ENCODE measurements around the gene PAPSS2. TPM values are rescaled to one million over a fixed set of nuclear protein-coding genes. Genes with fewer than 3 reads are reported as not detected.
A peak's percentile ranks its signal among the peaks of the same experiment; 100 is the strongest.
"Not testable (repeated sequence)": the region's sequence is repeated elsewhere in the genome, so short reads cannot be mapped to it uniquely, and the experiment has no call there.

Gene PAPSS2
- total RNA-seq: 0.07 TPM in 1 of 2 replicates, not detected in the other

DNA sequence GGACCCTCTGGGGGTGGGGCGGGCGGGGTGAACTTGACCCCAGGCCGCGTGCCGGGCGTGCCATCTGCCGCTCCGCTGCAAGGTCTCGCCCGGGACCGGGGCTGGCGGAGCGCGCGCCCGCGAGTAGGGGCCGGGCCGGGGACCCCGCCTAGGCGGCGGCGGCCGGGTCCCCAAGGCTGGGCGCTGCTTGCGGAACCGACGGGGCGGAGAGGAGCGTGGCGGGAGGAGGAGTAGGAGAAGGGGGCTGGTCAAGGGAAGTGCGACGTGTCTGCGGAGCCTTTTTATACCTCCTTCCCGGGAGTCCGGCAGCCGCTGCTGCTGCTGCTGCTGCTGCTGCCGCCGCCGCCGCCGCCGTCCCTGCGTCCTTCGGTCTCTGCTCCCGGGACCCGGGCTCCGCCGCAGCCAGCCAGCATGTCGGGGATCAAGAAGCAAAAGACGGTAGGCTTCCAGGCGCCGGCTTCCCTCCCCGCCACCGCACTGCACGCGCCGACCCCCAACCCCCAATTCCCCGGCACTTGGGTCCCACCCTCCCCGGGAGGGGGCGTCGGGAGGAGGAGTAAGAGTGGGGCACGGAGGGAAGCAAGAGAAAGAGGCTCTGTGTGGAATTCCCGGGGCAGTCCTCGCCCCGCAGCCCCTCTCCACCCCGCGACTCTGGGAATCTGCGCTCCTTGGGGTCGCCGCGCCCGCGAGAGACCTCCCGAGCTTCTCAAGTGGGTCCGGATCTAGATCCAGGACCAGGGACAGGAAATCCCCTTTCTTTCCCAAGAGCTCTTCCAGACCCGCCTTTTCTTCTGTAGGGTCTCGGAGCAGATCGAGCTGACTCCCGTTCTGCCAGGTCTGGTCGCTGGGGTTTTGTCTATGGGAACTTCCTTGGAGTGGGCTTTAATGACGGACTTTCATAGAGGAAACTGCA, at the start of gene PAPSS2:
TSS of gene PAPSS2 (plus strand) at position 308 of the 913 bp plus-strand sequence. CDS start at position 412, 104 bp downstream.
- intact Hi-C loops (cut with micrococcal nuclease): loop anchor here (5.0 to 10.0 kb wide), 2 partner anchors 125 to 892 kb away; no protein-coding TSS in a partner anchor
- Mint-ChIP-seq H3K27ac (no peak within 1 kb of the TSS), H3K36me3 (ENCODE audit: low read depth) (no peaks in the 10 kb centered on the region), H3K4me3 (peak within 1 kb of the TSS; percentile 76), H3K9me3 (no peaks in the 10 kb centered on the region), H3K27me3 (peaks cover 45% of the 10 kb centered on the region), H3K4me1 (peaks cover 8% of the 10 kb centered on the region)
- DNase-seq: peak; percentile 68

DNA sequence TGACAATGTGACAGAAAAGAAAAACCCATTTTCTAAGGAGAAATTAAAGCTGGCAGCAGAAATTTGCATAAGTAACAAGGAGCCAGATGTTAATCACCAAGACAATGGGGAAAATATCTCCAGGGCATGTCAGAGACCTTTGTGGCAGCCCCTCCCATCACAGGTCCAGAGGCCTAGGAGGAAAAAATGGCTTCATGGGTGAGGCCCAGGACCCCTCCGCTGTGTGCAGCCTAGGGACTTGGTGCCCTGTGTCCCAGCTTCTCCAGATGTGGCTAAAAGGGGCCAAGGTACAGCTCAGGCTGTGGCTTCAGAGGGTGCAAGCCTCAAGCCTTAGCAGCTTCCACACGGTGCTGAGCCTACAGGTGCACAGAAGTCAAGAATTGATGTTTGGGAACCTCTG, 48.3 kb upstream of the PAPSS2 start:
- H3K36me3 Mint-ChIP-seq (ENCODE audit: low read depth); H3K9me3 Mint-ChIP-seq; H3K27me3 Mint-ChIP-seq; H3K4me1 Mint-ChIP-seq; DNase-seq; intact Hi-C loops (cut with micrococcal nuclease); H3K27ac Mint-ChIP-seq; H3K4me3 Mint-ChIP-seq: not testable (repeated sequence)

DNA sequence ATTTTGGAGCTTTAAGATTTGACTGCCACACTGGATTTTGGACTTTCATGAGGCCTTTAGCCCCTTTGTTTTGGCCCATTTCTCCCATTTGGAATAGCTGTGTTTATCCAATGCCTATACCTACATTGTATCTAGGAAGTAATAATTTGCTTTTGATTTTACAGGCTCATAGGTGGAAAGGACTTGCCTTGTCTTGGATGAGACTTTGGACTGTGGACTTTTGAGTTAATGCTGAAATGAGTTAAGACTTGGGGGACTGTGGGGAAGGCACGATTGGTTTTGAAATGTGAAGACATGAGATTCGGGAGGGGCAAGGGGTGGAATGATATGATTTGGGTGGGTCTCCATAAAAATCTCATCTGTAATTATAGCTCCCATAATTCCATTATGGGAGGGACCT, 47.6 kb upstream of the PAPSS2 start:
- intact Hi-C loops (cut with micrococcal nuclease): no loop called here
- Mint-ChIP-seq H3K4me3 (no peak overlapping the region), H3K27me3 (peaks cover 8% of the 10 kb centered on the region), H3K9me3 (peaks cover 4% of the 10 kb centered on the region), H3K36me3 (ENCODE audit: low read depth) (no peaks in the 10 kb centered on the region), H3K27ac (no peak overlapping the region), H3K4me1 (no peaks in the 10 kb centered on the region)
- DNase-seq: no peak

DNA sequence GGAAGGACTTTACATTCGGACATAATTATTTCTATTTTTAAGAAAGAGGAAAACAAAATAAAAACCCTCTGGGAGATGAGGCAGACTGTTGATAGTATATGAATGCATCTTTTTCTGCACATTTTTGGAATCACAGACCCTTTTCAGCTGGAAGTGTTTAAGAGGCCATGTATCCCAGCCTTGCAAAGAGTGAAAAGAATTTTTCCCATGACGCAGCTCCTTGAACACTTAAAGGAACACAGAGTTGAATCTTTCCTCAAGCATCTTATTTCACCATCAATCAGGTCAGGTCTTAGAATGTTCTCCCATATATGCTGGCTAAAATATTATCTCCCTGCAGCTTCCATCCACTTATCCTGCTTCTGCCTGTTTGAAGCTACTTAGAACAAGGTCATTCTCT, 45.9 kb upstream of the PAPSS2 start:
- H3K27ac Mint-ChIP-seq: no peak overlapping the region
- H3K4me1 Mint-ChIP-seq: no peaks in the 10 kb centered on the region
- no peak for DNase-seq
- H3K9me3 Mint-ChIP-seq: peaks cover 4% of the 10 kb centered on the region
- intact Hi-C loops (cut with micrococcal nuclease): no loop called here
- no peak overlapping the region for H3K4me3 Mint-ChIP-seq
- H3K27me3 Mint-ChIP-seq: peaks cover 15% of the 10 kb centered on the region
- no peaks in the 10 kb centered on the region for H3K36me3 Mint-ChIP-seq (ENCODE audit: low read depth)

GRCh38 chr10:87615856-87616255, 43.8 kb upstream of the PAPSS2 start:
- H3K27ac Mint-ChIP-seq: no peak overlapping the region
- no peaks in the 10 kb centered on the region for H3K4me1 Mint-ChIP-seq
- DNase-seq: no peak
- H3K9me3 Mint-ChIP-seq: peaks cover 2% of the 10 kb centered on the region
- H3K36me3 Mint-ChIP-seq (ENCODE audit: low read depth): no peaks in the 10 kb centered on the region
- no peak overlapping the region for H3K4me3 Mint-ChIP-seq
- intact Hi-C loops (cut with micrococcal nuclease): no loop called here
- H3K27me3 Mint-ChIP-seq: peaks cover 26% of the 10 kb centered on the region

DNA sequence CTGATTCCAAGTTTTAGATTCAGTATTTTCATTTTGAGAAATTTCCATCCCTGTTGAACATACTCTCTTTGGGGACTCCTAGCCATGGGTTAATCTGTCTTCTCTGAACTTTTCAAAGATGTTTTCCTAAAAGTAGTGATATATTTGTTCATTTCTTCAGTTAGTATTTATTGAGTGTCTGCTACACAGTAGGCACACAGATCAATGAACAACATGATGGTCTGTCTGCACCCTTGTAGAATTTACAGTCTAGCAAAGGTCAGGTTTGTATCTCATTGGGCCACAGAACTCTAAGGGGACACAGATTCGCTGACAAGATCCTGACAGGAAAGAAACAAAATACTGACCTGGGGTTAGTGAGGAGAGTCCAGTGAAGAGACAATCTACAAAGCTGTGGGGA, 42.2 kb upstream of the PAPSS2 start:
- Mint-ChIP-seq H3K4me1 (no peaks in the 10 kb centered on the region), H3K36me3 (ENCODE audit: low read depth) (no peaks in the 10 kb centered on the region), H3K27ac (no peak overlapping the region), H3K9me3 (no peaks in the 10 kb centered on the region), H3K4me3 (no peak overlapping the region), H3K27me3 (peaks cover 30% of the 10 kb centered on the region)
- intact Hi-C loops (cut with micrococcal nuclease): no loop called here
- no peak for DNase-seq

GRCh38 chr10:87618566-87619423, 40.9 kb upstream of the PAPSS2 start:
- H3K9me3 Mint-ChIP-seq: no peaks in the 10 kb centered on the region
- H3K4me3 Mint-ChIP-seq: no peak overlapping the region
- DNase-seq: no peak
- intact Hi-C loops (cut with micrococcal nuclease): no loop called here
- no peaks in the 10 kb centered on the region for H3K4me1 Mint-ChIP-seq
- H3K27ac Mint-ChIP-seq: no peak overlapping the region
- peaks cover 34% of the 10 kb centered on the region for H3K27me3 Mint-ChIP-seq
- H3K36me3 Mint-ChIP-seq (ENCODE audit: low read depth): no peaks in the 10 kb centered on the region

- no peak for DNase-seq
- H3K27ac Mint-ChIP-seq: no peak overlapping the region
- peaks cover 37% of the 10 kb centered on the region for H3K27me3 Mint-ChIP-seq
- no peaks in the 10 kb centered on the region for H3K9me3 Mint-ChIP-seq
- H3K4me1 Mint-ChIP-seq: no peaks in the 10 kb centered on the region
- H3K4me3 Mint-ChIP-seq: no peak overlapping the region
- intact Hi-C loops (cut with micrococcal nuclease): no loop called here
- no peaks in the 10 kb centered on the region for H3K36me3 Mint-ChIP-seq (ENCODE audit: low read depth)
These were observed 40.0 kb upstream of the PAPSS2 start for GRCh38 chr10:87619705-87620104.

DNA sequence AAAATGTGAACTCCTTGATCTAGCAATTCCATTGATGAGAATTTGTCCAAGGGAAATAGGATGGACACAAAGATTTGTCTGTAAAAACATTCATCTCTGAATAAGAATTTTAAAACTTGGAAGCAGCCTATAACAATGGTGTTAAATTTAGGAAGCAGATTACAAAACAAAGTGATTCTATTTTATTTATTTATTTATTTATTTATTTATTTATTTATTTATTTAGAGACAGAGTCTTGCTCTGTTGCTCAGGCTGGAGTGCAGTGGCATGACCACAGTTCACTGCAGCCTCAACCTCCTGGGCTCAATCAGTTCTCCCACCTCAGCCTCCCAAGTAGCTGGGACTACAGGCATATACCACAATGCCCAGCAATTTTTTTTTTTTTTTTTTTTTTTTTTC, 38.2 kb upstream of the PAPSS2 start:
- DNase-seq; intact Hi-C loops (cut with micrococcal nuclease); H3K4me3 Mint-ChIP-seq: not testable (repeated sequence)

DNA sequence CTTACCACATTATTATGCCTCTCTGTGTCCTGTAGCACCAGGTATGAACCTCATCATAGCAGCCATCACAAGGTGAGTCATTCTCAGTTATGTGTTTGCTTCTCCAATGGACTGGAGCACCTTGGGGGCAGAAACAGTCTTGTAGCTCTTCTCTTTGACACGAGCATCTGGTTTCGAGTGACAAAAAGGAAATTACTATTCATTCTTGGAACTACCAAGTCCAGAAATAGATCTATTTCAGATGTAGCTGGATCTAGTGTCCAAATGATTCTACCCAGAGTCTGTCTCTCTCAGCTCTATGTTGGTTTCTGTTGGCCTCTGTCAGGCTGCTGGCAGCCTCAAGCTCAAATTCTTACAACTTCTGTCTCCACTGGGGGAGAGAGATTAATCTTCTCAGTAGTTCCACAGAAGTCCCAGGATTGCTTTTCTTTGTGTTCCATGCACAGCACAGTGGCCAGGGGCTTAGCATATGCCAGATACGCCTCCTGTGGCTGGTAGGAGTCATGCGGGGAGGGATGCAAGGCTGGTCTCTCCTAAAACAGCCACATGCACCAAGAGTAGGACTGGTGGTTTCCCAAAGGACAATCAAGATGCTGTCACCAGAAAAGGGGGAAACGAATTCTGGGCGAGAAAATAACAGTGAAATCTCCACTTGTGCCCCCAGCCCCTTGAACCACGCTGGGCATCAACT, 37.2 kb upstream of the PAPSS2 start:
- no peaks in the 10 kb centered on the region for H3K9me3 Mint-ChIP-seq
- H3K36me3 Mint-ChIP-seq (ENCODE audit: low read depth): no peaks in the 10 kb centered on the region

More for the DNA sequence above, 38.2 kb upstream of the PAPSS2 start:
- H3K27ac Mint-ChIP-seq; H3K9me3 Mint-ChIP-seq; H3K36me3 Mint-ChIP-seq (ENCODE audit: low read depth); H3K4me1 Mint-ChIP-seq: not testable (repeated sequence)
- H3K27me3 Mint-ChIP-seq: peaks cover 40% of the 10 kb centered on the region

DNA sequence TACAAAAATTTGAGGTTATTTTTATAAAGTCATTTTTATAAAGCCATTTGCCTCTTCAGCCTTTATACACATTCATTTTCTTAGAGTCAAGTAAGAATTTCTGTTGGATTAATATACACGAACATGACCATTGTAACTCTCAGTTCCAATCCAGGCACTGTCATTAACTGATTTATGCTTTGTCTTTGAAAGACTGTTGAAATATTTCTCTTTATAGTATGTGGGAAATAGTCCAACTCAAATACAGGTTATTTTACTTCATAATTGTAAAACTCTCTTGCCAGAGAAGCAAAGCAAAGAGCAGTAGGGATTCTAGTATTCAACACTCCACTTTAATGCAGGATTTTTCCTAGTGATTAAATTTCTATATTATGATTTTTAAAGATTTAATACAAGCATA, 36.5 kb upstream of the PAPSS2 start:
- DNase-seq: no peak
- Mint-ChIP-seq H3K27me3 (peaks cover 32% of the 10 kb centered on the region), H3K9me3 (no peaks in the 10 kb centered on the region), H3K36me3 (ENCODE audit: low read depth) (no peaks in the 10 kb centered on the region), H3K4me1 (no peaks in the 10 kb centered on the region), H3K27ac (no peak overlapping the region), H3K4me3 (no peak overlapping the region)
- intact Hi-C loops (cut with micrococcal nuclease): no loop called here

More for the DNA sequence above, 37.2 kb upstream of the PAPSS2 start:
- Mint-ChIP-seq H3K4me1 (no peaks in the 10 kb centered on the region), H3K27ac (no peak overlapping the region), H3K4me3 (no peak overlapping the region), H3K27me3 (peaks cover 34% of the 10 kb centered on the region)
- intact Hi-C loops (cut with micrococcal nuclease): no loop called here
- no peak for DNase-seq

DNA sequence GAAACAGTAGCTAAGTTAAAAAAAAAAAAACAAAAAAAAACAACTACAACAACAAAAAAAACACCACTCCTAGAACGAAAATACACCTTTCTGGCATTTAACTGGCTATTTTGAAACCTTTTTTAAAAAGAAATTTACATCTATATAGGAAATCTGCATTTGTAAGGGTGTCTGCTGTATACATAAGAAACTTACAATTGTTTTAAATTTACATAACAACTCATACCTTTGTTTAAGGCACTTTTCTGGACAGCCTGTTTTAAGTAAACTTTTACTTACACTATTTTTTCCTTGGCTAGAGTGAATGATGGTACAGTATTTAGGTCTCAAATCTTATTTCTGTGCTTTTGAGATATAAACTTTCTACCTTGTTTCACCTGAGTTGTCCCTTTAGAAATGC, 34.0 kb upstream of the PAPSS2 start:
- Mint-ChIP-seq H3K9me3 (no peaks in the 10 kb centered on the region), H3K4me1 (no peaks in the 10 kb centered on the region), H3K27ac (no peak overlapping the region), H3K36me3 (ENCODE audit: low read depth) (no peaks in the 10 kb centered on the region), H3K27me3 (peaks cover 20% of the 10 kb centered on the region), H3K4me3 (no peak overlapping the region)
- DNase-seq: no peak
- intact Hi-C loops (cut with micrococcal nuclease): loop anchor here (1.0 kb wide), 1 partner anchor 19 kb away; no protein-coding TSS in a partner anchor

DNA sequence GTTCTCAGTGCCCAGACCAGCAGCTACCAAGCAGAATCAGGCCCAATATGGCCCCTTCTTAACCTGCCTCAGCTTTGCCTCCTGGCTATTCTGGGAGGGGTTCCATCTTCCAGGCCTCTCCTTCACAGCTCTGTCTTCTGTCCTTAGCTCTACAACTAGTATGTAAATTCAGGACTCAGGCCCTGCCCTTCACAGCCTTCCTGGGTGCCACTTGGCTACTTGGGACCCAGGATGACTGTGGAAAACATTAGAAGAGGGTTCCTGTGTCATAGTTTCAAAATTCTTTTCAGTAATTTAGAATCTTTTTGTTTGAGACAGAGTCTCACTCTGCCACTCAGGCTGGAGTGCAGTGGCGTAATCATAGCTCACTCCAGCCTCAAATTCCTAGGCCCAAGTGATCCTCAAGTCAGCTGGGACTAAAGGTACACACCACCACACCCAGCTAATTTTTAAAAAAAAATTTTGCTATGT, 33.2 kb upstream of the PAPSS2 start:
- no peak for DNase-seq
- no peaks in the 10 kb centered on the region for H3K36me3 Mint-ChIP-seq (ENCODE audit: low read depth)
- intact Hi-C loops (cut with micrococcal nuclease): no loop called here
- no peaks in the 10 kb centered on the region for H3K9me3 Mint-ChIP-seq
- H3K27me3 Mint-ChIP-seq: peaks cover 18% of the 10 kb centered on the region
- H3K27ac Mint-ChIP-seq: no peak overlapping the region
- no peak overlapping the region for H3K4me3 Mint-ChIP-seq
- H3K4me1 Mint-ChIP-seq: no peaks in the 10 kb centered on the region
